GM23248 (cell line): Measurements from ENCODE around the gene NTRK2.

ENCODE experiments used
- EZH2 ChIP-seq: fragments of 200-600 bp; sonication (generic); IDR thresholded peaks from 2 replicates; pipeline ENCODE4 v1.6.1; 2018; ENCODE audit warnings: antibody characterized with exemption, mild to moderate bottlenecking; ENCODE audit not compliant: insufficient read depth, poor library complexity, severe bottlenecking
- EZH2phosphoT487 ChIP-seq: fragments of 200-600 bp; sonication (generic); IDR thresholded peaks from 2 replicates; pipeline ENCODE4 v1.6.1; 2018; ENCODE audit warnings: antibody characterized with exemption, moderate library complexity, mild to moderate bottlenecking, low read depth; ENCODE audit not compliant: insufficient read depth

- TF ChIP-seq EZH2phosphoT487 (no peak), EZH2 (no peak)
Measured at GRCh38 chr9:84691634-84692033, 22.1 kb downstream of the NTRK2 start.
